ENCODE data around the gene TBC1D22A. TPM values are rescaled to one million over a fixed set of nuclear protein-coding genes. Genes with fewer than 3 reads are reported as not detected.
"Not testable (repeated sequence)": the region's sequence is repeated elsewhere in the genome, so short reads cannot be mapped to it uniquely, and the experiment has no call there.

The TBC1D22A gene
- total and polyA plus RNA-seq, 2 experiments from 2014 or later: 15.3 to 19.8 TPM

DNA sequence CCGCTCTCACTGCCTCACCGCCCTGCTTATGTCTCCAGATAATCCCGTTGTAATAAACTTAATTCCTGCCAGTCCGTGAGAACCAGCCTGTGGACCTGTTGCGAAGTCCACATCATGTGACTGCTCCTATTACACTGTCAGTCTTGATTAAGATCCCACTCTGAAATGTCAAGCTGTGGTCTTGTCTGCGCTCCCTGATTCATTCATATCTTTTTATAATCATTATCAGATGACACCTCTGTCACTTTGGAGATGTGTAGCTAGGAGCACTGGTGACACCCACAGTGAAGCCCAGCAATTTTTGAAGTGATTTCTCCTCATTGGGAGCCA, 377.3 kb downstream of the TBC1D22A start:
- Histone ChIP-seq H3K9me2 (replicated peaks; ENCODE audit: insufficient read depth) (no peaks in the 10 kb centered on the region), H3K27me3 (no peaks in the 10 kb centered on the region), H4K20me1 (ENCODE audit: insufficient read depth, poor library complexity, severe bottlenecking) (no peaks in the 10 kb centered on the region), H3K27ac (no peak overlapping the region), H3K4me2 (no peak overlapping the region), H3K9me3 (ENCODE audit: low read depth) (no peaks in the 10 kb centered on the region), H2AFZ (no peak overlapping the region), H3K4me3 (no peak overlapping the region), H3K4me1 (ENCODE audit: insufficient read depth) (no peaks in the 10 kb centered on the region), H3K79me2 (no peaks in the 10 kb centered on the region), H3K36me3 (replicated peaks; ENCODE audit: insufficient read depth, low read depth) (no peaks in the 10 kb centered on the region)
- TF ChIP-seq EZH2 (IDR thresholded peaks at IDR 0.05; ENCODE audit: borderline replicate concordance): no peak
- TF ChIP-seq EZH2phosphoT487 (IDR thresholded peaks at IDR 0.05; ENCODE audit: low read depth, severe bottlenecking, unreplicated experiment): no peak
- TF ChIP-seq, protein P1, sequence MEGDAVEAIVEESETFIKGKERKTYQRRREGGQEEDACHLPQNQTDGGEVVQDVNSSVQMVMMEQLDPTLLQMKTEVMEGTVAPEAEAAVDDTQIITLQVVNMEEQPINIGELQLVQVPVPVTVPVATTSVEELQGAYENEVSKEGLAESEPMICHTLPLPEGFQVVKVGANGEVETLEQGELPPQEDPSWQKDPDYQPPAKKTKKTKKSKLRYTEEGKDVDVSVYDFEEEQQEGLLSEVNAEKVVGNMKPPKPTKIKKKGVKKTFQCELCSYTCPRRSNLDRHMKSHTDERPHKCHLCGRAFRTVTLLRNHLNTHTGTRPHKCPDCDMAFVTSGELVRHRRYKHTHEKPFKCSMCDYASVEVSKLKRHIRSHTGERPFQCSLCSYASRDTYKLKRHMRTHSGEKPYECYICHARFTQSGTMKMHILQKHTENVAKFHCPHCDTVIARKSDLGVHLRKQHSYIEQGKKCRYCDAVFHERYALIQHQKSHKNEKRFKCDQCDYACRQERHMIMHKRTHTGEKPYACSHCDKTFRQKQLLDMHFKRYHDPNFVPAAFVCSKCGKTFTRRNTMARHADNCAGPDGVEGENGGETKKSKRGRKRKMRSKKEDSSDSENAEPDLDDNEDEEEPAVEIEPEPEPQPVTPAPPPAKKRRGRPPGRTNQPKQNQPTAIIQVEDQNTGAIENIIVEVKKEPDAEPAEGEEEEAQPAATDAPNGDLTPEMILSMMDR (IDR thresholded peaks at IDR 0.05; ENCODE audit: poor library complexity): no peak
- DNase-seq (ENCODE audit: low spot score): no peak
- 79% methylated on average over 6 of the region's 6 CpGs for WGBS (ENCODE audit: low lambda C conversion rate, missing lambda C conversion rate)

DNA sequence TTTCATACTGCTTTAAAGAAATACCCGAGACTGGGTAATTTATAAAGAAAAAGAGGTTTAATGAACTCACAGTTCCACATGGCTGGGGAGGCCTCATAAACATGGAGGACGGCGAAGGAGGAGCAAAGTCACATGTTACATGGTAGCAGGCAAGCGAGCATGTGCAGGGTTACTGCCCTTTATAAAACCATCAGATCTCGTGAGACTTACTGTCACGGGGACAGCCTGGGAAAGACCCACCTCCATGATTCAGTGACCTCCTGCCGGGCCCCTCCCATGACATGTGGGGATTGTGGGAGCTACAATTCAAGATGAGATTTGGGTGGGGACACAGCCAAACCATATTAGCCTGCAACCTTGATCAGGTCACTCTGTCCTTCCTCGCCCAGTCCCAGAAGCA, 378.5 kb downstream of the TBC1D22A start:
- not testable (repeated sequence) for H2AFZ ChIP-seq; H3K4me1 ChIP-seq (ENCODE audit: insufficient read depth); H3K4me3 ChIP-seq; H3K36me3 ChIP-seq (replicated peaks; ENCODE audit: insufficient read depth, low read depth); H3K27me3 ChIP-seq; H4K20me1 ChIP-seq (ENCODE audit: insufficient read depth, poor library complexity, severe bottlenecking); H3K9me2 ChIP-seq (replicated peaks; ENCODE audit: insufficient read depth); H3K4me2 ChIP-seq; H3K27ac ChIP-seq; DNase-seq (ENCODE audit: low spot score); H3K9me3 ChIP-seq (ENCODE audit: low read depth); H3K79me2 ChIP-seq
- 95% methylated on average over 8 of the region's 8 CpGs for WGBS (ENCODE audit: low lambda C conversion rate, missing lambda C conversion rate)

DNA sequence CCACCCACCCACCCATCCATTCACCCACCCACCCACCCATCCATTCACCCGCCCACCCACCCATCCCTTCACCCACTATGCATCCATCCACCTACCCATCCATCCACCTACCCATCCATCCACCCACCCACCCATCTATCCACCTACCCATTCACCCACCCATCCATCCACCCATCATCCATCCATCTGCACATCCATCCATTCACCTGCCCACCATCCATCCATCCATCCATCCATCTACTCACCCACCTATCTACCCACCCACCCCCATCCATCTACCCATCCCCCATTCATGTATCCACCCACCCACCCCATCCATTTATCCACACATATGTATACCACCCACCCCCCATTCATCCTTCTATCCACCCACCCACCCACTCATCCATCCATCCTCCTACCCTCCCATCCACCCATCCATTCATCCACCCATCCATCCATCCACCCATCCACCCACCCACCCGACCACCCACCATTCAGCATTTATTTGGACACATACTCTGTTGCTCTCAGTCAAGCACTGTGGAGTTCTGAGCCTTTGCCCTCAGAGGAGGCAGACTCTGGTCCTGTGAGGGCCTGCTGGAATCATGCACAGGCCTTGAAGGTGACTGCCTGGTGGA, 380.1 kb downstream of the TBC1D22A start:
- Histone ChIP-seq H4K20me1 (ENCODE audit: insufficient read depth, poor library complexity, severe bottlenecking) (no peaks in the 10 kb centered on the region), H3K79me2 (no peaks in the 10 kb centered on the region), H3K4me3 (no peak overlapping the region), H3K27me3 (no peaks in the 10 kb centered on the region), H3K4me1 (ENCODE audit: insufficient read depth) (no peaks in the 10 kb centered on the region), H3K27ac (no peak overlapping the region), H3K4me2 (no peak overlapping the region), H3K36me3 (replicated peaks; ENCODE audit: insufficient read depth, low read depth) (no peaks in the 10 kb centered on the region), H3K9me3 (ENCODE audit: low read depth) (no peaks in the 10 kb centered on the region), H2AFZ (no peak overlapping the region), H3K9me2 (replicated peaks; ENCODE audit: insufficient read depth) (no peaks in the 10 kb centered on the region)
- WGBS (ENCODE audit: low lambda C conversion rate, missing lambda C conversion rate): 88% methylated on average over 1 of the region's 2 CpGs
- no peak for TF ChIP-seq EZH2 (IDR thresholded peaks at IDR 0.05; ENCODE audit: borderline replicate concordance)
- TF ChIP-seq, protein P1 (IDR thresholded peaks at IDR 0.05; ENCODE audit: poor library complexity): no peak
- TF ChIP-seq EZH2phosphoT487 (IDR thresholded peaks at IDR 0.05; ENCODE audit: low read depth, severe bottlenecking, unreplicated experiment): no peak
- no peak for DNase-seq (ENCODE audit: low spot score)

DNA sequence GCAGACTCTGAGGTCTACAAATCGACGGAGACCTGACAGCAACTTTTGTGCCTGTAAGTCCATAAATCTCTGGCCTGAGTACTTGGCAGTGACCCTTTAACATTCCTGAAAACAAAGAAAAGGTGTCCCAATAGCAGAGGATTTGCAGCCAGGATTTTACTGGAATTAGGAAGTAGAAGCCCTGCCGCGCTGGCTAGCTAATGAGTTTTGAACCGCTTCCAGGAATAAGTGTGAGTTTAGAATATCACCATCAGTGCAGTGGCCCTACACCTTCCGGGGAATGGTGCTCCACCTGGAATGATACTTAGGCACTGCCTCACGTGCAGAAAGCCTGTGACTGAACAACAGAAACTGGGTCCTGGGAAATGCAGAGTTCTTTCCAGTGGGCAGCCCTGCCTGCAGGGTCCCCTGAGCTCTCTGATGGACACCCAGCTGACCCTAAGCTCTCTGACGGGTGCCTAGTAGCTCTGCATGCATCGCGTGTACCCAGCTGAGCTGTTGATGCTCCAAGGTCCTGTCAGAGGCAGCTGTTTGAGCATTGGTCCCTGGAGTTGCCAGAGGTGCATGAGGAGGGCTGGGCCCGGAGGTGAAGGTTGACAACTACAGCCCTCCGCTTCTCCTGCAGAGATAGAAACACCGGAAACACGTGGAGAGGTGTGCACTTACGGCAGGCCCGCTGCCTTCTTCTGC, 380.9 kb downstream of the TBC1D22A start:
- H3K9me3 ChIP-seq (ENCODE audit: low read depth): no peaks in the 10 kb centered on the region
- 90% methylated on average over 15 of the region's 16 CpGs for WGBS (ENCODE audit: low lambda C conversion rate, missing lambda C conversion rate)
- H3K36me3 ChIP-seq (replicated peaks; ENCODE audit: insufficient read depth, low read depth): no peaks in the 10 kb centered on the region
- no peak overlapping the region for H3K27ac ChIP-seq
- no peak for DNase-seq (ENCODE audit: low spot score)
- no peak overlapping the region for H2AFZ ChIP-seq
- H3K4me3 ChIP-seq: no peak overlapping the region
- no peaks in the 10 kb centered on the region for H3K4me1 ChIP-seq (ENCODE audit: insufficient read depth)
- H3K4me2 ChIP-seq: no peak overlapping the region
- no peak for TF ChIP-seq EZH2 (IDR thresholded peaks at IDR 0.05; ENCODE audit: borderline replicate concordance)
- TF ChIP-seq, protein P1 (IDR thresholded peaks at IDR 0.05; ENCODE audit: poor library complexity): no peak
- TF ChIP-seq EZH2phosphoT487 (IDR thresholded peaks at IDR 0.05; ENCODE audit: low read depth, severe bottlenecking, unreplicated experiment): no peak
- H4K20me1 ChIP-seq (ENCODE audit: insufficient read depth, poor library complexity, severe bottlenecking): no peaks in the 10 kb centered on the region
- H3K27me3 ChIP-seq: no peaks in the 10 kb centered on the region
- H3K79me2 ChIP-seq: no peaks in the 10 kb centered on the region
- H3K9me2 ChIP-seq (replicated peaks; ENCODE audit: insufficient read depth): no peaks in the 10 kb centered on the region
